HEK293 (cell line): Measurements from ENCODE around the gene ECE1.
A peak's percentile ranks its signal among the peaks of the same experiment; 100 is the strongest.

Source experiments
- CTCF ChIA-PET: fragments of 350-600 bp; formaldehyde crosslinking; extraction: SDS; loops from one replicate; lab custom pipeline; 2021; ENCODE audit warnings: antibody characterized with exemption; lab: Yijun Ruan, JAX
- POLR2A ChIA-PET: fragments of 300-600 bp; formaldehyde crosslinking; extraction: SDS; loops from one replicate; lab custom pipeline; 2020; ENCODE audit warnings: antibody characterized with exemption, inconsistent platforms; lab: Yijun Ruan, JAX
- H3K27ac ChIP-seq: fragments of 200-500 bp; sonication (Bioruptor generic); 2 replicates; pipeline ENCODE4 v1.5.1; 2014; ENCODE audit warnings: low read depth, low read length, control low read depth, inconsistent platforms; ENCODE audit errors: extremely low read depth
- H3K36me3 ChIP-seq, 2 experiments: fragments of 200-500 bp in 1 of 2; sonication (Bioruptor generic) in 1 of 2; 1 replicate in 1 of 2; 2 replicates in 1 of 2; pipeline ENCODE4 v1.5.1; 2014 to 2017; ENCODE audit warnings: inconsistent platforms in 2 of 2, low read length in 2 of 2; ENCODE audit not compliant: control insufficient read depth in 2 of 2, insufficient read depth in 1 of 2
- H3K4me1 ChIP-seq: fragments of 200-500 bp; sonication (Bioruptor generic); 2 replicates; pipeline ENCODE4 v1.5.1; 2014; ENCODE audit warnings: mild to moderate bottlenecking, low read length, inconsistent platforms; ENCODE audit not compliant: control insufficient read depth, insufficient read depth
- H3K4me3 ChIP-seq: 2 replicates; pipeline ENCODE4 v1.5.1; 2011; ENCODE audit warnings: low read depth, mild to moderate bottlenecking, control low read depth, low read length, moderate library complexity
- H3K9me3 ChIP-seq: fragments of 200-500 bp; sonication (Bioruptor generic); 2 replicates; pipeline ENCODE4 v1.5.1; 2014; ENCODE audit warnings: low read depth, low read length, inconsistent platforms; ENCODE audit not compliant: control insufficient read depth, insufficient read depth
- OSR2 ChIP-seq: fragments of 450-650 bp; formaldehyde crosslinking; IDR thresholded peaks from 2 replicates; pipeline ENCODE4 v1.5.1; 2016; ENCODE audit warnings: missing biosample characterization, missing genetic modification characterization
- REST ChIP-seq: fragments of 450-650 bp; formaldehyde crosslinking; IDR thresholded peaks from 2 replicates; pipeline ENCODE4 v1.5.1; 2016; ENCODE audit warnings: missing biosample characterization, missing genetic modification characterization
- ZBTB6 ChIP-seq: fragments of 450-650 bp; formaldehyde crosslinking; IDR thresholded peaks from 2 replicates; pipeline ENCODE4 v1.5.1; 2017; ENCODE audit warnings: missing biosample characterization, missing genetic modification characterization
- ZFP41 ChIP-seq: fragments of 450-650 bp; formaldehyde crosslinking; IDR thresholded peaks from 2 replicates; pipeline ENCODE4 v1.5.1; 2016; ENCODE audit warnings: missing biosample characterization, missing genetic modification characterization, borderline replicate concordance
- ZNF148 ChIP-seq: fragments of 450-650 bp; formaldehyde crosslinking; IDR thresholded peaks from 2 replicates; pipeline ENCODE4 v1.5.0; 2017; ENCODE audit warnings: missing biosample characterization, missing genetic modification characterization, borderline replicate concordance
- ZNF341 ChIP-seq: fragments of 450-650 bp; formaldehyde crosslinking; IDR thresholded peaks from 2 replicates; pipeline ENCODE4; 2016; ENCODE audit warnings: low read depth, missing biosample characterization, missing genetic modification characterization
- ZNF398 ChIP-seq: fragments of 450-650 bp; formaldehyde crosslinking; IDR thresholded peaks from 2 replicates; pipeline ENCODE4 v1.5.1; 2017; ENCODE audit warnings: missing biosample characterization, missing genetic modification characterization
- ZNF449 ChIP-seq: fragments of 450-650 bp; formaldehyde crosslinking; IDR thresholded peaks from 2 replicates; pipeline ENCODE4 v1.5.1; 2017; ENCODE audit warnings: missing biosample characterization, mild to moderate bottlenecking, missing genetic modification characterization, moderate library complexity
- ZNF558 ChIP-seq: fragments of 450-650 bp; formaldehyde crosslinking; IDR thresholded peaks from 2 replicates; pipeline ENCODE4 v1.5.1; 2016; ENCODE audit warnings: missing biosample characterization, missing genetic modification characterization
- ZNF624 ChIP-seq: fragments of 450-650 bp; formaldehyde crosslinking; IDR thresholded peaks from 2 replicates; pipeline ENCODE4 v1.5.1; 2017; ENCODE audit warnings: missing biosample characterization, missing genetic modification characterization
- ZNF701 ChIP-seq: fragments of 450-650 bp; formaldehyde crosslinking; IDR thresholded peaks from 2 replicates; pipeline ENCODE4 v1.5.1; 2016; ENCODE audit warnings: missing biosample characterization, missing genetic modification characterization

The ECE1 gene

GRCh38 chr1:21337928-21338572 is 47.8 kb upstream of the ECE1 start (continued):
- no peak for TF ChIP-seq ZNF148 (tag by site-specific recombination)
- no peak for TF ChIP-seq ZNF558
- peak; percentile 58; the same call in 1 of the 2 replicates for TF ChIP-seq ZNF398 (tag by site-specific recombination)
- no peak for TF ChIP-seq ZNF341 (tag by site-specific recombination)
- TF ChIP-seq ZNF449 (tag by site-specific recombination) = 0 out of 2 replicates have a peak, but pooled peaks have one; percentile 38
- TF ChIP-seq ZBTB6 = 0 out of 2 replicates have a peak, but pooled peaks have one; percentile 44
- TF ChIP-seq ZNF701 (tag by site-specific recombination) = no peak
- TF ChIP-seq ZFP41 (tag by site-specific recombination) = no peak

GRCh38 chr1:21337454-21337927 is 47.2 kb upstream of the ECE1 start:
- ChIA-PET POLR2A (no interaction called here), CTCF (interaction anchor here (0.6 to 7.8 kb wide), 11 partner anchors 14 to 637 kb away, joined by 3 to 79 read pairs (median 4); no protein-coding TSS in a partner anchor)
- H3K9me3 ChIP-seq = no peaks in the 10 kb centered on the region
- H3K27ac ChIP-seq = no peak overlapping the region; the same call in 1 of the 2 replicates
- H3K36me3 ChIP-seq = no peaks in the 10 kb centered on the region
- H3K4me3 ChIP-seq = no peak overlapping the region
- TF ChIP-seq REST (tag by site-specific recombination) (peak; percentile 85), ZNF624 (tag by site-specific recombination) (no peak), OSR2 (tag by site-specific recombination) (no peak)
- peaks cover 35% of the 10 kb centered on the region for H3K4me1 ChIP-seq
